IPS DF 4.7 (cell line): ENCODE measurements around the gene PPP1R9B.

ENCODE experiments used
- DNase-seq: peaks from one replicate; pipeline ENCODE4 v3.0.0-alpha.2; 2013; ENCODE audit warnings: low spot score; ENCODE audit errors: extremely low read depth

The PPP1R9B gene

DNA sequence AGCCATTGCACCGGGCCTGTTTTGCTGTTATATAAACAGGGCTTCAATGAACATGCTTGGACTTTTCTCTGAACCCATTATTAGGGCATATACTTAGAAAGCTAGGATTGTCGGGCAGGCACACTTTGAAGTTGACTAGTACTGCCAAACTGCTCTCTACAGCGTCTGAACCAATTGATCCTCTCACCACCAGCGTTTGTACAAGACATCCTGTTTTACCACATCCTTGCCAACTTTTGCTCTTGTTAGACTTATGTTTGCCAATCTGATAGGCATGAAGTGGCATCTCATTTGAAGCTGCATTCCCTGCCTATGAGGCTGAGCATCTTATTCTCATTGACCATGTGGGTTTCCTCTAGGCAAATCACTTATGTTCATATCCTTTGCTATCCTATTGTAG, 7.4 kb upstream of the PPP1R9B start:
- DNase-seq = no peak

DNA sequence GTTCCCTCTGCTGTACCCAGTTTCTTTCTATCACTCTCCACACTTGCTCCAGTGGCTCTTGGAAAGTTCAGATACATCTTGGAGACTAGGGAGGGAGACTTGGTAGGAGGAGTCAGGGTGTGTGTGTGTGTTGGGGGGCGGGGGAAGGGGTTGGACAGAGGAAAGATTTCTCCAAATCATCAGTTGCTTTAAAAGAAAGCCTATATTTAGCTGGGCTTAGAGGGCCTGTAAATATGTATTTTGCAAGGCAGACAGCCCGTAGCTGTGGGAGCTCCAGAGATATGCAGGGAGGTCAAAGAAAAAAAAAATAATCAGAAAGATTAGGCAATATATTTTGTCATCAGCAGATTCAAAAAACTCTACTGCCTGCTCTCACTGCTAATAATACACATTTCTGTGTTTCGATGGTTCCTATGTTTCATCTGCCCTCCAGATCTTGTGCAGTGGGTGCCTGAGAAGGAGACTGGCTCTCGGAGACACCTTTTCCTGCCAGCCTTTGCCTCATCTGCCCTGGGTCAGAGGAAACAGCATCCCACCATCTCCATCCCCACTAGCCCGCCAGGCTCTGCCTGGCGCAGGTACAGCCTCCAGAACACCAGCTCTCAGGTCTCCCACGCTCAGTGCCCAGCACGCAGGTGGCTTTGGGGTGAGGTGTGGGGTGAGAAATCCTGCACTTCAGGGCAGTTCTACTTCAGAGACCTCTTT, 4.8 kb upstream of the PPP1R9B start:
- DNase-seq = no peak

DNA sequence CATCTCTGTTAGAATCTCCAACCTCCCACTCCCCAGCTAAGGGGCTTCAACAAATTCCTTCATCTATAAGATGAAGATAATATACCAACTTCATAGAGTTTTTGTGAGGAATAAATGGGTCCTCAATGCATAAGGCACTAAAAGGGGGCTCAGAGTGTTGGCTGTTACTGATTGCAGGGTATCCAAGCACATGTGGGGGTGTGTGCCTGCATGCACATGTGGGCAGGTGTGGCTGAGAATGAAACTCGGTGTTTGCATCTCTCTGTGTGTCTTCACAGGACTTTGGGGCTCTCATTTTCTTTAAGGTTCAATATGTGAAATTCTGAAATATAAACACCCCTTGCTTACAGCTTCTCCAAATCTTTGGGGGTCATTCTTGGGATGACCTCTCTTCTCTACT, 4.1 kb upstream of the PPP1R9B start:
- DNase-seq = no peak

DNA sequence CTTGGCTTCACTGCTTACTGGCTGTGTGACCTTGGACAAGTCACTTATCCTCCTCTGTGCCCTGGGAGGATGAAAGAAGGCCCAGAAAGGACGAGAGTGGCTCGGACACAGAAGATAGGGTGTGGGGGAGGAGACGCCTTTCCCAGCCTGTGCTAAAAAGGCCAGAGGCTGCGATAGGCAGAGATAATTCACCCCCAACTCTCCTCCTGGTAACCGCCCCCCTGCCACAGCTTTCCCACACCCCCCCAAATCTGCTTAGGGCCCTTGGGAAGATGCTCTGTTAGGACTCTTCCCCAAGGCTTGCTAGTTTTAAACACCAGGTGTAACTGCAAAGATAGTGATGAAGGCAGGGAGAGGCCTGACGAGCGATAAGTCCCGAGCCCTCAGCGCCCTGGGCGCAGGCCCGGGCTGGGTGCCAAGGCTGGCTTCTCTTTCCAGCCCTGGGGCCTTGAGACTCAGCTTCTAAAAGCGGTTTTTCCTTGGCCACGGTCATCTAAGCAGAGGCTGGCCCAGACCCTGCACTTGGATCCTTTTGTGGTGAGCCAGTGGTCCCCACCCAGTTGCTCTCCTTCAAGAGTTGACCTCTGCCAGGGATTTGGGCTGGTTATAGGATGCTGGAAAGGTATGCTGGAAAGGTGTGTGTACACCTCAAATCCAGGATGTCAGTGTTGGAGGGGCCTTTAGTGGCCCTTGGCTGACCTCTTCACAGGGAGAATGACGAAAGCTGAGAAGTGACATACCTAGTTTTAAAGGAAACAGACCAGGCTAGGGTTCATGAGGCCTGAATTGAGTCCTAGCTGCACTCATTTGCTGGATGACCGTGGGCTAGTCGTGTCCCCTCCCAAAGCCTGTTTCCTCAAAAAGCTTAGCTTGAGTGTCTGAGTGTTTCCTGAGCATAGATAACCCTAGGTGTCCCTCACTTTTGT, 3.4 kb upstream of the PPP1R9B start:
- no peak for DNase-seq

GRCh38 chr17:50152736-50153135, 2.3 kb upstream of the PPP1R9B start:
- no peak for DNase-seq

- no peak for DNase-seq
These were observed 1.6 kb upstream of the PPP1R9B start for GRCh38 chr17:50151937-50152547.

DNA sequence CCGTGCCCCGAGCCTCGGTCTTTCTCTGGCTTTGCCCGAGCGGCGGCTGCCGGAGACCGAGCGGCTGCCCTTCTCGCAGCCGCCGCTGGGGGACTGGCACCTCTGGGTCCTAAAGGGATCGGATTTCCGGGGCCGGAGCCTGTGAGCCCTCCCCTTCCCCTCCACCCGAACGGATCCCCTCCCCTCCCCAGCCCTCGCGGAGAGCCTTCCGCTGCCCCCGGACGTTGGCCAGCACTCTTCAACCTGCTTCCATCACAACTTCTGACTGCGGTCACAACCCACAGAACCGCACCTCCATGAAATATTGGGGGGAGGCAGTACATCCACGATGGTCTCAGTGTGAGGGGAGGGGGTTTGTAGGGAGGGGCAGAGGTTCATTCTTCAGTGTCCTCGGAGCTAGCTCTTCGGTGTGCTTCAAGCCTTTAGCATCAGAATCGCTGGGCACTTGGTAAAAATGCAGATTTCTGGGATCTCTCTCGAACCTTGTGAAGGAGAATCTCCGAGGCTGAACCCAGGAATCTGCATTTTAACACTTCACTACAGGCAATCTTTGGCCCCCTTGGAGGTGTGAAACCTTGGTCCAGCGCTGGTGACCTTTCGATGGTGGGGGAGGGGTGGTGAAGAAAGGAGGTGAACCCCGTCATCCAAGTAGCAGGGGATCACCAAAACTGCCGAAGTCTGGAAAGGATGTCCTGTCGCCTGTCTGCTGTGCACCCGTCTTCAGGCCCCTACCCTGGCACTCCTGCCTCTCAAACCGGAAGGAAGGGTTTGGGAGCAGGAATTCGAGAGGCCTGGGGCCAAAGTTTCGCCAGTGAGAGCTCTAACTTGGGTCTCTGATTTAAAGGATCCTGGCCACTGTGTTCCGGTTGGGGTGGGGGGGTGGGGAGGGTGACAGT, 812 bp upstream of the PPP1R9B start:
- DNase-seq = no peak

- no peak for DNase-seq
These were observed 792 bp downstream of the PPP1R9B start for GRCh38 chr17:50149417-50150353.

DNA sequence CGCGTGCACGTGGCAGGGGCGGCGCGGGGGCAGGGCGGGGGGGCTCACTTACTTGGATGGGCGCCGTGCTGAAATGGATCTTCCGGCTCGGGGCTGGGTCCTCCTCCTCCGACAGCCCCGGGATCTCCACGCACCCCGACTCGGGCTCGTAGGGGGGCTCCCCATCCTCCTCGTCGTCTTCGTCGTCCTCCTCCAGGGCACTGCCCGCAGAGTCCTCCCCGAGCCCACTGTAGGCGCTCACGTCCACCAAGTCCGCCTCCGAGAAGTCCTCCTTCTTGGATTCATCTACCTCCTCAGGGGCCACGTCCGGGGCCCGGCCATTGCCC, 1.4 kb downstream of the PPP1R9B start:
- DNase-seq = no peak

GRCh38 chr17:50148226-50149090, 2.0 kb downstream of the PPP1R9B start:
- no peak for DNase-seq

GRCh38 chr17:50147841-50148225, 2.6 kb downstream of the PPP1R9B start:
- DNase-seq = no peak

DNA sequence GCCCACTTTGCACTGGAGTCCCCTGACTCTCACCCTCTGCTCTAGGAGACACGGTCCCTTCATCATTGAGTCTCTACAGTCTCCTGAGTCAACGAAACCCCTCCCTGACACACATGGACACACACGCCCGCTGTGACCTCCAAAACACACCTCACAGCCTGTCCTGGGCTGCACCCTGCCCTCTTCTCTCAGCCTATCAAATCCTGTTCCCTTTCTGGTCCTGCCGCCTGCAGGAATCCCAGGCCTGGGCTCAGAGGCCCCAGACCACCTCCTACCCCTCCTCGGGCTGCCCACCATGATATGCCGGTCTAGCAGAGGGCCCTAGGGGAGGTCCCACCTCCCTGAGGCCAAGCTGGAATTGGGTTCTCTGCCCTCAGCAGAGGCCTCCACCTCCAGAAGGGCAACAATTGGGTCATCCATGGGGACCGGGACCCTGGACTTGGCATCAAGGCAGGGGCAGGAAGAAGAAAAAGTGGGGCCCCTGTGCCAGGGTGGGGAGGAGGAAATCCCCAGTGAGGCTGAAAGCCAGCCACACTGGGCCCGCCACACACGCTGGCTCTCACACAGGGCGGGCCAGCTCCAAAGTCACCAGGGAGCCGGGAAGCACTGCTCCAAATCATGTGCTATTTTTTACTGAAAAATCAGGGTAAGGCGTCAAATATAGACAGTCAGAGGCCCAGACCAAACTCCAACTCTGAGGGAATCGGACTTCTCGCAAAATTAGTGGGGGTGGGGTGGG, 3.4 kb downstream of the PPP1R9B start:
- DNase-seq = no peak

DNA sequence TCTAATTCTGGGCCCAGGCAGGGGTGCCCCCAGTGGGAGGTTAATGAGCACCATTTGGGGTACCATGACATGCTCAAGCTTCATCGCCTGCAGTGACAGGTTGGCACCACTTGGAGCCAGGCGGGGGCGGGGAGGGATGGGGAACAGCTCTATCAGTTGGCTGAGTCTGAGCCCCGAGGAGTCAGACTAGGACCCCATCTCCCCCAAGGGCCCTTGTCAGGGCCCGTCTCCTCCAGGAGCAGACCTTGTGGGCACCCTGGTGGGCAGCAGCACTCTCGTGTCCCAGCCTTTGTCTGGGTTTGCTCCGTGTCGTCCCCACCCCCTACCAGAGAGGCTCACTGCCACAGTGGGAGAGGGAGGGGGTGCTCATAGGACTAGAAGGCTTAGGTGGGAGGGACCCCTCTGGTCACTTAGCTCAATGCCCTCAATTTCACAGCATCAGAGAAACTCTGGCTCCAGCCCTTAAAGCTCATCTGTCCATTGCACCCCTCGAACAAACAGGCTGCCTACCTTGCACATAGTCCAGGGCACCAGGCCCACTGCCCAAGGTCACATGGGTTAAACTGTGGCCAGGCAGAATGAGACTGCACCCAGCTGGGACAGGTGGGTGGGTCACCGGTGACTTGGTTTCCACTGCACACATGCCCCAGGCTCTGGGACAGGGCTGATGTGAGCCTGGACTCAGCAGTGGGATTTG, 4.1 kb downstream of the PPP1R9B start:
- DNase-seq = no peak

GRCh38 chr17:50145532-50146229, 4.8 kb downstream of the PPP1R9B start:
- no peak for DNase-seq

DNA sequence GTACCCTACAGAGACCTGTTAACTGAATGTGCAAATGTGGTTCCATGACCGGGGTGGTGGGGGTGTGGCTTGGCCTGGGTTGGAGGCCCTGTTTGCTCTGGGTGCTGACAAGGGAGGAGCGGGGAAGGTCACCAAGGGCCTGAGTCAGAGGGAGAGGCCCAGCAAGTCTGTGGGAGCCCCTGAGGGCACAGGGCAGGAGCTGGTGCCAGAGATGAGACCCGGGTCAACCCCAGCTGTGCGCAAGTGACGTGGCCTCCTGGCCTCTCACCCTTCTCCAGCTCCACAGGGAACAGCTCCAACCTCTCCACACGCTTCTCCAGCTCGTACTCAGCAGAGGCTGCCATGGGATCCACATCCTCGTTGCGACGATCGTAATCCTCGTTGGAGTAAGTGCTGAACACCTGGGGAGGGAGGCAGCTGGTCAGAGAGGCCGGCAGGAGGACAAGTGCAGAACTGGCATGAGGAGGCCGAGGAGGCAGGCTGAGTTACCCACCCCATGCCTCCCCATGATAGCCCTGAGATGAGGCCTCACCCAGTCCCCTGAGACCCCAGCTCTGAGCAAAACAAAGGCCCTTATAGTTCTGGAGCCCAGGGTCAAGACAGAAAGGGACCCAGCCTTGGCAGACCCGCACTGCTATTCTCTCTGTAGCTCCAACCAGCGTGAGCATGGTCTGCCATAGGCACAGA, 5.5 kb downstream of the PPP1R9B start:
- DNase-seq = no peak

GRCh38 chr17:50144355-50144754, 6.1 kb downstream of the PPP1R9B start:
- DNase-seq = no peak
